SK-N-SH (cell line): ENCODE measurements around the gene CXCL10. TPM values are rescaled to one million over a fixed set of nuclear protein-coding genes. Genes with fewer than 3 reads are reported as not detected.

ENCODE experiments used
- CTCF ChIA-PET: fragments of 300-600, 350-600 bp; formaldehyde crosslinking; extraction: SDS; loops from one replicate; lab custom pipeline; 2021; lab: Yijun Ruan, JAX
- POLR2A ChIA-PET: fragments of 350-600 bp; sonication (Branson Sonifier 250); formaldehyde crosslinking; extraction: SDS; loops from one replicate; lab custom pipeline; 2020; ENCODE audit warnings: antibody characterized with exemption, inconsistent platforms; lab: Yijun Ruan, JAX
- DNase-seq: peaks from one replicate; pipeline ENCODE4 v3.0.0; 2012
- H2AFZ ChIP-seq: fragments of 200-600 bp; sonication (generic); 2 replicates; pipeline ENCODE4 v1.8.1; 2016; ENCODE audit warnings: antibody characterized with exemption, mild to moderate bottlenecking, low read depth
- H3F3A ChIP-seq: fragments of 200-600 bp; sonication (generic); replicated peaks from 2 replicates; pipeline ENCODE3; 2016; ENCODE audit warnings: antibody characterized with exemption, mild to moderate bottlenecking; ENCODE audit not compliant: insufficient read depth
- H3K27ac ChIP-seq, 2 experiments: fragments of 200-500 bp in 1 of 2; fragments of 200-600 bp in 1 of 2; sonication (Bioruptor generic) in 1 of 2; sonication (generic), shearing (Covaris generic) in 1 of 2; 2 replicates each; pipeline versions ENCODE4 v1.5.1 to v1.6.1; 2014 to 2016; ENCODE audit warnings: low read depth in 2 of 2, inconsistent platforms in 1 of 2, low read length in 1 of 2, mild to moderate bottlenecking in 1 of 2, mixed read lengths in 1 of 2
- H3K27me3 ChIP-seq: fragments of 200-600 bp; sonication (generic), shearing (Covaris generic); 2 replicates; pipeline ENCODE4 v1.6.1; 2016; ENCODE audit warnings: mixed run types; ENCODE audit not compliant: insufficient read depth
- H3K36me3 ChIP-seq, 2 experiments: fragments of 200-500 bp in 1 of 2; fragments of 200-600 bp in 1 of 2; sonication (Bioruptor generic) in 1 of 2; sonication (generic) in 1 of 2; replicated peaks in 1 of 2; 2 replicates each; pipeline versions ENCODE3 to v1.5.1; 2014 to 2016; ENCODE audit warnings: low read length in 1 of 2, mild to moderate bottlenecking in 1 of 2; ENCODE audit not compliant: insufficient read depth in 2 of 2, control insufficient read depth in 1 of 2
- H3K4me1 ChIP-seq, 2 experiments: fragments of 200-500 bp in 1 of 2; fragments of 200-600 bp in 1 of 2; sonication (Bioruptor generic) in 1 of 2; sonication (generic), shearing (Covaris generic) in 1 of 2; 2 replicates each; pipeline versions ENCODE4 v1.5.1 to v1.6.1; 2014 to 2016; ENCODE audit warnings: low read depth in 1 of 2, low read length in 1 of 2, mixed run types in 1 of 2; ENCODE audit not compliant: insufficient read depth in 2 of 2, control insufficient read depth in 1 of 2
- H3K4me2 ChIP-seq: fragments of 200-600 bp; sonication (generic), shearing (Covaris generic); 2 replicates; pipeline ENCODE4 v1.6.1; 2017; ENCODE audit warnings: mixed run types
- H3K4me3 ChIP-seq, 2 experiments: fragments of 200-500 bp in 1 of 2; fragments of 200-600 bp in 1 of 2; sonication (Bioruptor generic) in 1 of 2; sonication (generic), shearing (Covaris generic) in 1 of 2; 2 replicates each; pipeline versions ENCODE4 v1.5.1 to v1.8.1; 2014 to 2016; ENCODE audit warnings: low read depth in 2 of 2, inconsistent platforms in 1 of 2, low read length in 1 of 2, mild to moderate bottlenecking in 1 of 2, mixed read lengths in 1 of 2, moderate library complexity in 1 of 2
- H3K79me2 ChIP-seq: fragments of 200-600 bp; sonication (generic); 2 replicates; pipeline ENCODE4 v1.8.1; 2017; ENCODE audit warnings: mild to moderate bottlenecking; ENCODE audit not compliant: insufficient read depth
- H3K9ac ChIP-seq: fragments of 200-600 bp; sonication (generic); 2 replicates; pipeline ENCODE4 v1.6.1; 2017; ENCODE audit warnings: mixed run types
- H3K9me2 ChIP-seq: fragments of 200-600 bp; sonication (generic); 2 replicates; pipeline ENCODE4 v1.6.1; 2017; ENCODE audit warnings: mixed run types
- H3K9me3 ChIP-seq: fragments of 200-600 bp; sonication (generic); 2 replicates; pipeline ENCODE4 v1.6.1; 2017; ENCODE audit warnings: mixed run types, mild to moderate bottlenecking, moderate library complexity
- H4K20me1 ChIP-seq: fragments of 200-600 bp; sonication (generic); 2 replicates; pipeline ENCODE4 v1.6.1; 2017; ENCODE audit warnings: mild to moderate bottlenecking, mixed run types; ENCODE audit not compliant: insufficient read depth
- CHD2 ChIP-seq: fragments of 150-350 bp; IDR thresholded peaks from 2 replicates; pipeline ENCODE4 v1.6.1; 2018; ENCODE audit warnings: low read length; ENCODE audit not compliant: partially characterized antibody
- ELF1 ChIP-seq: IDR thresholded peaks from 2 replicates; pipeline ENCODE4 v1.4.0; 2012
- EZH2phosphoT487 ChIP-seq: fragments of 200-600 bp; sonication (generic); IDR thresholded peaks from 2 replicates; pipeline ENCODE4 v1.6.1; 2017; ENCODE audit warnings: low read depth, mixed run types, mild to moderate bottlenecking, antibody characterized with exemption, moderate library complexity, borderline replicate concordance
- FOXJ3 ChIP-seq: sonication (generic); formaldehyde crosslinking; IDR thresholded peaks from 2 replicates; pipeline ENCODE4 v1.5.1; 2020; ENCODE audit warnings: mild to moderate bottlenecking, missing genetic modification reagents
- GATA2 ChIP-seq: sonication (generic); formaldehyde crosslinking; IDR thresholded peaks from 2 replicates; pipeline ENCODE4 v1.5.0; 2020; ENCODE audit warnings: mild to moderate bottlenecking, missing genetic modification reagents
- JUND ChIP-seq: IDR thresholded peaks from 2 replicates; pipeline ENCODE4 v1.4.0; 2012
- MEF2A ChIP-seq: IDR thresholded peaks from 2 replicates; pipeline ENCODE4 v1.4.0; 2012; ENCODE audit warnings: low read depth, borderline replicate concordance
- NRF1 ChIP-seq: IDR thresholded peaks from 2 replicates; pipeline ENCODE4 v1.6.1; 2012; ENCODE audit warnings: low read depth, mild to moderate bottlenecking, low read length
- RAD21 ChIP-seq: IDR thresholded peaks from 2 replicates; pipeline ENCODE4 v1.6.1; 2012; ENCODE audit warnings: mild to moderate bottlenecking, low read length
- RXRA ChIP-seq: IDR thresholded peaks from 2 replicates; pipeline ENCODE4 v1.4.0; 2012; ENCODE audit warnings: low read depth, mild to moderate bottlenecking, borderline replicate concordance
- TAF1 ChIP-seq: IDR thresholded peaks from 2 replicates; pipeline ENCODE4 v1.6.1; 2012; ENCODE audit warnings: low read depth, mild to moderate bottlenecking, low read length, moderate library complexity, borderline replicate concordance
- TCF12 ChIP-seq: IDR thresholded peaks from 2 replicates; pipeline ENCODE4 v1.4.0; 2012
- WGBS: methylation state at CpG from one replicate; pipeline ENCODE4 v1.1.6; 2017; ENCODE audit warnings: low lambda C conversion rate; 5-methylcytosine and 5-hydroxymethylcytosine counted together
- polyA plus RNA-seq, 3 experiments: library from polyadenylated mRNA; depleted of rRNA; stranded (reverse); fragments of >200 nt; gene quantifications; 2 replicates each; pipeline ENCODE4 v1.2.3, GENCODE V29; 2012
- TF ChIP-seq, protein P1 (sequence below): IDR thresholded peaks from 2 replicates; pipeline ENCODE4 v1.4.0; 2012; ENCODE audit warnings: low read depth, borderline replicate concordance
- TF ChIP-seq, protein P2 (sequence below): fragments of 150-350 bp; IDR thresholded peaks from 2 replicates; pipeline ENCODE4 v1.6.1; 2016; ENCODE audit warnings: mild to moderate bottlenecking, low read depth, low read length

CXCL10 gene
- polyA plus RNA-seq, 1 of the 3 experiments (the other 2 are of a cell fraction) = not detected

DNA sequence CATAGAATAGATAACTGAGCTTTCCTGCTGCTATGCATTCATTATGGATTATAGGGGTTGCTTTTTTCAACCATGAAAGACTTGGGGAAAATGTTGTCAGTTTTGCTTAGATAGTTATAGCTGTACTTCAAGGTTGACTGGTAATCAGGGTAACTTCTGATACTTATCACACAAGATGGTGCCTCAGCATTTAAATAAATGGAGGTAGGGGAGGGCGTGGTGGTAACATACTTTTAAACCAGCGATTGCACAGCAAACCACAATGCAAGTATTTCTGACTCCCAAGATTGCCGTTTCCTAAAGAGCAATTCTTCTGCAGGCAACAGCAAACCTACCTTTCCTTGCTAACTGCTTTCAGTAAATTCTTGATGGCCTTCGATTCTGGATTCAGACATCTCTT lies 1.3 kb downstream of the CXCL10 start:
- 63% methylated on average over 4 of the region's 4 CpGs for WGBS

DNA sequence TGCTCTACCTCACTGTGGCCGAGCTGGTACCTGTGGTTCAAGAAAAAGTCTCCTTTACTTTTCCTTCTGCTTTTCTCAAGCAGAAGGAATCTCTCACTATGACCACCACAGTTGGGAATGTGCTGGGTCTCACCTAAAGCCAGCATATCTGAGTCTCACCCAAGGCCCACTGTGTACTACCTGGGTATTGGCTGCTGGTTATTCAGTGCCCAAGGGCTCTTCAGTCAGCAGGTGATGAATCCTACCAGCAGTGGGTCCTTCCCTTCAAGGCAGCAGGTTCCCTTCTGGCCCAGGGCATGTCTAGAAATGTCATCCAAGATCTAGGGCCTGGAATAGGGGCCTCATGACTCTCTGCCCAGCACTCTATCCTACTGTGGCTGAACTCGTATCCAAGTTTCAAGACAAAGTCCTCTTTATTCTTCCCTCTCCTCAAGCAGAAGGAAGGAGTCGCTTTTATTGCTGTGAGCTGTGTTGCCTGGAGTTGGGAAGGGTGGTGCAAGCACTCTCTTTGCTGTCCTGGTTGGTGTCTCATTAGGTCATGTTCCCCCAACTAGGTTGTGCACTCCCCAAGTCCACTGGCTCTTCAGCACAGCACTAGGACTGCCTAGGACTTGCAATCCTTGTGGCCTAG lies 6.1 kb downstream of the CXCL10 start:
- no peaks in the 10 kb centered on the region for H4K20me1 ChIP-seq
- no peak for DNase-seq
- H3K4me1 ChIP-seq = 0 out of 4 replicates have a peak, but pooled peaks cover 0 to 5% of the 10 kb centered on the region in 2 experiments
- H3F3A ChIP-seq = peaks cover 3% of the 10 kb centered on the region
- ChIA-PET CTCF (interaction anchor here (0.8 kb wide), 1 partner anchor 21 kb away, joined by 3 read pairs; no protein-coding TSS in a partner anchor), POLR2A (no interaction called here)
- no peak overlapping the region for H2AFZ ChIP-seq
- H3K4me3 ChIP-seq = no peak overlapping the region
- no peak overlapping the region for H3K9ac ChIP-seq
- no peak overlapping the region for H3K4me2 ChIP-seq
- H3K9me3 ChIP-seq = no peaks in the 10 kb centered on the region
- no peak overlapping the region for H3K27ac ChIP-seq
- no peak for TF ChIP-seq ELF1
- TF ChIP-seq, protein P1, sequence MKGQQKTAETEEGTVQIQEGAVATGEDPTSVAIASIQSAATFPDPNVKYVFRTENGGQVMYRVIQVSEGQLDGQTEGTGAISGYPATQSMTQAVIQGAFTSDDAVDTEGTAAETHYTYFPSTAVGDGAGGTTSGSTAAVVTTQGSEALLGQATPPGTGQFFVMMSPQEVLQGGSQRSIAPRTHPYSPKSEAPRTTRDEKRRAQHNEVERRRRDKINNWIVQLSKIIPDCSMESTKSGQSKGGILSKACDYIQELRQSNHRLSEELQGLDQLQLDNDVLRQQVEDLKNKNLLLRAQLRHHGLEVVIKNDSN = no peak
- TF ChIP-seq RAD21 = no peak
- no peak for TF ChIP-seq RXRA
- no peak for TF ChIP-seq TAF1
- no peak for TF ChIP-seq NRF1
- no peak for TF ChIP-seq CHD2
- TF ChIP-seq TCF12 = no peak
- no peak for TF ChIP-seq EZH2phosphoT487
- WGBS = 59% methylated on average over 3 of the region's 3 CpGs
- no peaks in the 10 kb centered on the region for H3K9me2 ChIP-seq
- no peaks in the 10 kb centered on the region for H3K27me3 ChIP-seq
- H3K79me2 ChIP-seq = no peaks in the 10 kb centered on the region
- H3K36me3 ChIP-seq = no peaks in the 10 kb centered on the region

More for the DNA sequence above, 1.3 kb downstream of the CXCL10 start:
- Histone ChIP-seq H3K27ac (no peak overlapping the region), H3K9me2 (no peaks in the 10 kb centered on the region), H3K9ac (no peak overlapping the region), H3K79me2 (no peaks in the 10 kb centered on the region), H3K4me2 (no peak overlapping the region), H3K4me1 (no peaks in the 10 kb centered on the region), H3K9me3 (no peaks in the 10 kb centered on the region), H2AFZ (no peak overlapping the region), H4K20me1 (no peaks in the 10 kb centered on the region), H3K4me3 (no peak overlapping the region), H3F3A (no peaks in the 10 kb centered on the region), H3K36me3 (no peaks in the 10 kb centered on the region), H3K27me3 (no peaks in the 10 kb centered on the region)
- POLR2A ChIA-PET = no interaction called here
- CTCF ChIA-PET = interaction anchor here (2.4 kb wide), 1 partner anchor 26 kb away, joined by 11 read pairs; no protein-coding TSS in a partner anchor
- TF ChIP-seq TCF12 = no peak
- TF ChIP-seq, protein P2, sequence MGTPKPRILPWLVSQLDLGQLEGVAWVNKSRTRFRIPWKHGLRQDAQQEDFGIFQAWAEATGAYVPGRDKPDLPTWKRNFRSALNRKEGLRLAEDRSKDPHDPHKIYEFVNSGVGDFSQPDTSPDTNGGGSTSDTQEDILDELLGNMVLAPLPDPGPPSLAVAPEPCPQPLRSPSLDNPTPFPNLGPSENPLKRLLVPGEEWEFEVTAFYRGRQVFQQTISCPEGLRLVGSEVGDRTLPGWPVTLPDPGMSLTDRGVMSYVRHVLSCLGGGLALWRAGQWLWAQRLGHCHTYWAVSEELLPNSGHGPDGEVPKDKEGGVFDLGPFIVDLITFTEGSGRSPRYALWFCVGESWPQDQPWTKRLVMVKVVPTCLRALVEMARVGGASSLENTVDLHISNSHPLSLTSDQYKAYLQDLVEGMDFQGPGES = no peak
- TF ChIP-seq ELF1 = no peak
- no peak for TF ChIP-seq RAD21
- TF ChIP-seq MEF2A = no peak
- TF ChIP-seq FOXJ3 (CRISPR knock-in tag) = no peak
- no peak for TF ChIP-seq GATA2
- no peak for TF ChIP-seq JUND
- no peak for DNase-seq
